ENCODE data around the gene RIOX2.

RIOX2 gene

GRCh38 chr3:97949110-97949485 lies 23.1 kb downstream of the RIOX2 start:
- H3K9me3 ChIP-seq (ENCODE audit: low read length), result no peaks in the 10 kb centered on the region
- H3K79me2 ChIP-seq (ENCODE audit: insufficient read depth, low read length), result no peaks in the 10 kb centered on the region
- no peak overlapping the region for H2AFZ ChIP-seq (ENCODE audit: low read length)
- no peak overlapping the region for H3K27ac ChIP-seq (ENCODE audit: low read depth, low read length, poor library complexity, severe bottlenecking)
- no peak overlapping the region for H3K9ac ChIP-seq (ENCODE audit: low read length)
- no peaks in the 10 kb centered on the region for H4K20me1 ChIP-seq (ENCODE audit: insufficient read depth, low read length)
- no peak overlapping the region for H3K4me2 ChIP-seq (ENCODE audit: low read length)
- TF ChIP-seq EZH2 (IDR thresholded peaks at IDR 0.05; ENCODE audit: borderline replicate concordance, low read length), result no peak
- TF ChIP-seq, protein P1, sequence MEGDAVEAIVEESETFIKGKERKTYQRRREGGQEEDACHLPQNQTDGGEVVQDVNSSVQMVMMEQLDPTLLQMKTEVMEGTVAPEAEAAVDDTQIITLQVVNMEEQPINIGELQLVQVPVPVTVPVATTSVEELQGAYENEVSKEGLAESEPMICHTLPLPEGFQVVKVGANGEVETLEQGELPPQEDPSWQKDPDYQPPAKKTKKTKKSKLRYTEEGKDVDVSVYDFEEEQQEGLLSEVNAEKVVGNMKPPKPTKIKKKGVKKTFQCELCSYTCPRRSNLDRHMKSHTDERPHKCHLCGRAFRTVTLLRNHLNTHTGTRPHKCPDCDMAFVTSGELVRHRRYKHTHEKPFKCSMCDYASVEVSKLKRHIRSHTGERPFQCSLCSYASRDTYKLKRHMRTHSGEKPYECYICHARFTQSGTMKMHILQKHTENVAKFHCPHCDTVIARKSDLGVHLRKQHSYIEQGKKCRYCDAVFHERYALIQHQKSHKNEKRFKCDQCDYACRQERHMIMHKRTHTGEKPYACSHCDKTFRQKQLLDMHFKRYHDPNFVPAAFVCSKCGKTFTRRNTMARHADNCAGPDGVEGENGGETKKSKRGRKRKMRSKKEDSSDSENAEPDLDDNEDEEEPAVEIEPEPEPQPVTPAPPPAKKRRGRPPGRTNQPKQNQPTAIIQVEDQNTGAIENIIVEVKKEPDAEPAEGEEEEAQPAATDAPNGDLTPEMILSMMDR (IDR thresholded peaks at IDR 0.05; ENCODE audit: low read length), result no peak
- no peaks in the 10 kb centered on the region for H3K9me2 ChIP-seq (ENCODE audit: low read depth, low read length)
- no peaks in the 10 kb centered on the region for H3K27me3 ChIP-seq (ENCODE audit: insufficient read depth, low read length)
- H3F3A ChIP-seq (ENCODE audit: insufficient read depth, low read length), result no peaks in the 10 kb centered on the region
- H3K4me1 ChIP-seq (ENCODE audit: insufficient read depth, low read length, severe bottlenecking), result no peaks in the 10 kb centered on the region
- peaks cover 94% of the 10 kb centered on the region for H3K36me3 ChIP-seq (ENCODE audit: insufficient read depth, low read length)
- no peak overlapping the region for H3K4me3 ChIP-seq (ENCODE audit: low read depth, low read length, poor library complexity, severe bottlenecking)

- H4K20me1 ChIP-seq (ENCODE audit: insufficient read depth, low read length), result no peaks in the 10 kb centered on the region
- H3K27ac ChIP-seq (ENCODE audit: low read depth, low read length, poor library complexity, severe bottlenecking), result no peak overlapping the region
- no peaks in the 10 kb centered on the region for H3K9me3 ChIP-seq (ENCODE audit: low read length)
- H3K4me1 ChIP-seq (ENCODE audit: insufficient read depth, low read length, severe bottlenecking), result no peaks in the 10 kb centered on the region
- no peaks in the 10 kb centered on the region for H3K27me3 ChIP-seq (ENCODE audit: insufficient read depth, low read length)
- no peak overlapping the region for H3K9ac ChIP-seq (ENCODE audit: low read length)
- H3K36me3 ChIP-seq (ENCODE audit: insufficient read depth, low read length), result peaks cover 95% of the 10 kb centered on the region
- H2AFZ ChIP-seq (ENCODE audit: low read length), result no peak overlapping the region
- TF ChIP-seq, protein P1 (IDR thresholded peaks at IDR 0.05; ENCODE audit: low read length), result no peak
- no peak for TF ChIP-seq EZH2 (IDR thresholded peaks at IDR 0.05; ENCODE audit: borderline replicate concordance, low read length)
- no peak overlapping the region for H3K4me2 ChIP-seq (ENCODE audit: low read length)
- H3K4me3 ChIP-seq (ENCODE audit: low read depth, low read length, poor library complexity, severe bottlenecking), result no peak overlapping the region
- H3F3A ChIP-seq (ENCODE audit: insufficient read depth, low read length), result no peaks in the 10 kb centered on the region
- H3K9me2 ChIP-seq (ENCODE audit: low read depth, low read length), result no peaks in the 10 kb centered on the region
- no peaks in the 10 kb centered on the region for H3K79me2 ChIP-seq (ENCODE audit: insufficient read depth, low read length)
Measured at GRCh38 chr3:97948351-97949109, 23.7 kb downstream of the RIOX2 start.

DNA sequence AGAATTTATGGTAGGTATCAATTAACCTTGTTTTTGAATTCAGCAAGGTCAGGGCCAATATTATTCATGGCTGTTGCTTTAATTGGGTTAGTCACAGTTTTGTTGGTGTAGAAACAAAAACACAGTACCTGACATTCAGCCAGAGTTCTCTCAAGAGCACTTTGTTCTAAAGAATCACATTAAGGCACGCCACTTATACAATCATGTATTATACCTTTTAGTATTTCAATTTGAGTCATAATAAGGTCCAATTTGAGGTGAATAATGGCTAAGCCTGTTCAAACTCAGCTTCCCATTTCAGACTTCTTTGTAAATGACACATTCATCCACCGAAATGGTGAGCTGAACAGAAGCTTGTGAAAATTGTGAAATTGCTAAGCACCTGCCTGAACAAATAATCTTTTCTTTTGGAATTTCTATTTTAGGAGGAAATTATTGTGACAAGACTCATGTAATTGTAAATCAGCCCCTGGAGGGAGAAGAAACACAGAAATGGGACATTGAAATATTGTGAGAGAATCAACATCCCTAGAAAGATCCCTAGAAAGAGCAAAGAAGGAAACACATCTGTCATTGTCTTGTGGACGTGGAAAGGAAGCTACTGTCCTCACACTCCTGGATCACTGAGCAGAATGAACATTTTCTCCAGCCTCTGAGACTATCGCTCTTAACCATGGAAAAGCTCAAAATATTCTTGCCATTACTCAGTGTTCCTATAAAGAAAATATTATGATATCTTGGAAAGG lies 29.3 kb downstream of the RIOX2 start:
- no peak overlapping the region for H3K4me2 ChIP-seq (ENCODE audit: low read length)
- no peak overlapping the region for H3K4me3 ChIP-seq (ENCODE audit: low read depth, low read length, poor library complexity, severe bottlenecking)
- no peak overlapping the region for H3K27ac ChIP-seq (ENCODE audit: low read depth, low read length, poor library complexity, severe bottlenecking)
- no peak overlapping the region for H3K9ac ChIP-seq (ENCODE audit: low read length)
- TF ChIP-seq, protein P1 (IDR thresholded peaks at IDR 0.05; ENCODE audit: low read length), result no peak
- no peak for TF ChIP-seq EZH2 (IDR thresholded peaks at IDR 0.05; ENCODE audit: borderline replicate concordance, low read length)
- H3F3A ChIP-seq (ENCODE audit: insufficient read depth, low read length), result no peaks in the 10 kb centered on the region
- peaks cover 56% of the 10 kb centered on the region for H3K36me3 ChIP-seq (ENCODE audit: insufficient read depth, low read length)
- no peaks in the 10 kb centered on the region for H3K9me3 ChIP-seq (ENCODE audit: low read length)
- H3K9me2 ChIP-seq (ENCODE audit: low read depth, low read length), result no peaks in the 10 kb centered on the region
- no peaks in the 10 kb centered on the region for H3K79me2 ChIP-seq (ENCODE audit: insufficient read depth, low read length)
- H2AFZ ChIP-seq (ENCODE audit: low read length), result no peak overlapping the region
- H3K4me1 ChIP-seq (ENCODE audit: insufficient read depth, low read length, severe bottlenecking), result no peaks in the 10 kb centered on the region
- H3K27me3 ChIP-seq (ENCODE audit: insufficient read depth, low read length), result no peaks in the 10 kb centered on the region
- H4K20me1 ChIP-seq (ENCODE audit: insufficient read depth, low read length), result no peaks in the 10 kb centered on the region

Measured in OCI-LY1 (cell line).